ENCODE data around the gene FOXO6. TPM values are rescaled to one million over a fixed set of nuclear protein-coding genes. Genes with fewer than 3 reads are reported as not detected.

The FOXO6 gene
- total and polyA plus RNA-seq, 2 of the 13 experiments (the other 11 are each of a cell fraction or from before 2014, with no cell fraction given) = 0.13 TPM; not detected in 1

- no peaks in the 10 kb centered on the region for H3K4me1 ChIP-seq (ENCODE audit: insufficient read depth, low read length)
- in situ Hi-C loops (cut with HindIII; ENCODE audit: extremely low pct_ligation_motif_present, low pct_unique_long_range_greater_than_20kb) = no loop called here
- H3K36me3 ChIP-seq (replicated peaks in 1 of 2; ENCODE audit: control insufficient read depth in 1 of 2, insufficient read depth in 2 of 2, low read length in 2 of 2) = no peaks in the 10 kb centered on the region
- no peak overlapping the region for H3K27ac ChIP-seq (ENCODE audit: extremely low read length, insufficient read depth, low read length)
- intact Hi-C loops (cut with micrococcal nuclease; ENCODE audit: unreplicated experiment) = no loop called here
- H2AFZ ChIP-seq (ENCODE audit: low read length) = no peak overlapping the region
- no TSS peak for BruUV-seq (replicated peaks)
- ChIA-PET CTCF (ENCODE audit: low intra/inter-chr PET ratio, low total read pairs) (no interaction called here), POLR2A (no interaction called here)
- WGBS (ENCODE audit: low lambda C conversion rate) = 46% methylated on average over 7 of the region's 8 CpGs
- no peaks in the 10 kb centered on the region for H3K79me2 ChIP-seq (ENCODE audit: insufficient read depth, low read length)
- no peak overlapping the region for H3K4me3 ChIP-seq (replicated peaks in 1 of 3; ENCODE audit: insufficient read depth in 1 of 3, low read depth in 2 of 3, low read length in 3 of 3)
- TF ChIP-seq THAP11 (CRISPR knock-in tag; IDR thresholded peaks at IDR 0.05) (no peak), AKNA (CRISPR knock-in tag; IDR thresholded peaks at IDR 0.05; ENCODE audit: borderline replicate concordance) (no peak), BRD4 (CRISPR knock-in tag; IDR thresholded peaks at IDR 0.05) (no peak), ZNF318 (CRISPR knock-in tag; IDR thresholded peaks at IDR 0.05) (no peak), GMEB2 (CRISPR knock-in tag; IDR thresholded peaks at IDR 0.05; ENCODE audit: low read depth) (no peak), DDIT3 (CRISPR knock-in tag; IDR thresholded peaks at IDR 0.05) (no peak), YEATS4 (CRISPR knock-in tag; IDR thresholded peaks at IDR 0.05; ENCODE audit: borderline replicate concordance) (no peak)
- no peak for ATAC-seq
- no peak overlapping the region for H3K9ac ChIP-seq (ENCODE audit: insufficient read depth, low read depth, low read length)
- H4K20me1 ChIP-seq (ENCODE audit: insufficient read depth, low read length) = no peaks in the 10 kb centered on the region
- no peak overlapping the region for H3K4me2 ChIP-seq (ENCODE audit: low read depth, low read length)
- no peak for FAIRE-seq
- no peaks in the 10 kb centered on the region for H3K9me3 ChIP-seq (ENCODE audit: low read length)
- H3K27me3 ChIP-seq (ENCODE audit: control insufficient read depth in 1 of 2, insufficient read depth in 2 of 2, low read length in 2 of 2) = no peaks in the 10 kb centered on the region; a peak in 1 of 5 replicates
- no peak for DNase-seq (ENCODE audit: low spot score)
These were observed 11.7 kb upstream of the FOXO6 start for GRCh38 chr1:41349361-41350054.

Measured in HepG2 (cell line).